LNCAP (cell line): ENCODE measurements around the gene HOXB7.

Source experiments
- CTCF ChIP-seq: fragments of 450-650 bp; IDR thresholded peaks from 2 replicates; pipeline ENCODE4 v1.5.1; 2017; ENCODE audit warnings: mild to moderate bottlenecking

Gene HOXB7

GRCh38 chr17:48623583-48623982, 12.8 kb upstream of the HOXB7 start:
- no peak for TF ChIP-seq CTCF

GRCh38 chr17:48622857-48623256, 12.0 kb upstream of the HOXB7 start:
- no peak for TF ChIP-seq CTCF

- no peak for TF ChIP-seq CTCF
These were observed 10.9 kb upstream of the HOXB7 start for GRCh38 chr17:48621410-48622392.

- TF ChIP-seq CTCF = no peak
These were observed 9.8 kb upstream of the HOXB7 start for GRCh38 chr17:48620461-48621139.

- TF ChIP-seq CTCF = no peak
These were observed 9.1 kb upstream of the HOXB7 start for GRCh38 chr17:48619826-48620449.

GRCh38 chr17:48618256-48618896, 7.6 kb upstream of the HOXB7 start:
- peak; percentile 98 for TF ChIP-seq CTCF
